NCI-H345 treated with DMSO at 0.1 percent for 48 hours (cell line): ENCODE results near the gene TLCD5.

Experiments used
- DNase-seq: peaks from one replicate; lab custom pipeline; 2025; ENCODE audit not compliant: unreplicated experiment; lab: John Stamatoyannopoulos, UW

TLCD5 gene

GRCh38 chr11:120375076-120375475, 50.0 kb downstream of the TLCD5 start:
- no peak for DNase-seq

GRCh38 chr11:120376547-120377182, 51.6 kb downstream of the TLCD5 start:
- no peak for DNase-seq

- no peak for DNase-seq
Observed at GRCh38 chr11:120378474-120378873, 53.4 kb downstream of the TLCD5 start.

- no peak for DNase-seq
Observed at GRCh38 chr11:120381401-120381800, 56.3 kb downstream of the TLCD5 start.
